OCI-LY7 (cell line): ENCODE data around the gene CTBP2. TPM values are rescaled to one million over a fixed set of nuclear protein-coding genes. Genes with fewer than 3 reads are reported as not detected.

Experiments used
- BruUV-seq: library from RNA; stranded (reverse); fragments of 400-500 nt; replicated peaks from 2 replicates; lab custom pipeline; 2021; lab: Mats Ljungman, UMichigan
- CTCF ChIA-PET: fragments of 300-600 bp; sonication (Branson Sonifier 250); formaldehyde crosslinking; loops from one replicate; lab custom pipeline; 2022; ENCODE audit warnings: antibody characterized with exemption; ENCODE audit not compliant: unreplicated experiment; lab: Charles Lee
- POLR2A ChIA-PET: fragments of 300-600 bp; sonication (Branson Sonifier 250); formaldehyde crosslinking; loops from one replicate; lab custom pipeline; 2022; ENCODE audit warnings: antibody characterized with exemption; lab: Charles Lee
- DNase-seq: peaks from one replicate; pipeline ENCODE4 v3.0.0-alpha.2; 2015; ENCODE audit warnings: low spot score
- H2AFZ ChIP-seq: fragments of 200-600 bp; sonication (generic), shearing (Covaris generic); 2 replicates; pipeline ENCODE4 v1.6.1; 2014; ENCODE audit warnings: mild to moderate bottlenecking, antibody characterized with exemption, low read length, moderate library complexity
- H3K27ac ChIP-seq: fragments of 200-600 bp; sonication (generic); 2 replicates; pipeline ENCODE4 v1.5.1; 2014; ENCODE audit warnings: mixed run types, low read depth, mild to moderate bottlenecking, moderate library complexity, low read length, inconsistent platforms; ENCODE audit not compliant: poor library complexity, severe bottlenecking
- H3K36me3 ChIP-seq: fragments of 200-600 bp; sonication (generic); 2 replicates; pipeline ENCODE4 v1.6.1; 2014; ENCODE audit warnings: mild to moderate bottlenecking, antibody characterized with exemption, low read length, moderate library complexity, mixed read lengths; ENCODE audit not compliant: insufficient read depth
- H3K4me1 ChIP-seq: fragments of 200-600 bp; sonication (generic); 2 replicates; pipeline ENCODE4 v1.5.1; 2014; ENCODE audit warnings: mild to moderate bottlenecking, low read length; ENCODE audit not compliant: insufficient read depth, poor library complexity, severe bottlenecking
- H3K4me2 ChIP-seq: fragments of 200-600 bp; sonication (generic); 2 replicates; pipeline ENCODE4 v1.6.1; 2014; ENCODE audit warnings: mild to moderate bottlenecking, low read length
- H3K4me3 ChIP-seq: fragments of 200-600 bp; sonication (generic); 2 replicates; pipeline ENCODE4 v1.5.1; 2014; ENCODE audit warnings: mild to moderate bottlenecking, low read depth, low read length; ENCODE audit not compliant: poor library complexity, severe bottlenecking
- H3K79me2 ChIP-seq: fragments of 200-600 bp; sonication (generic); 2 replicates; pipeline ENCODE4 v1.6.1; 2016; ENCODE audit warnings: low read depth, mild to moderate bottlenecking, low read length, moderate library complexity, mixed read lengths; ENCODE audit not compliant: insufficient read depth
- H3K9me2 ChIP-seq: fragments of 200-600 bp; sonication (generic); 2 replicates; pipeline ENCODE4 v1.6.1; 2016; ENCODE audit warnings: mild to moderate bottlenecking, low read length, mixed read lengths; ENCODE audit not compliant: insufficient read depth
- H3K9me3 ChIP-seq: fragments of 200-600 bp; sonication (generic); 2 replicates; pipeline ENCODE4 v1.6.1; 2014; ENCODE audit warnings: mild to moderate bottlenecking, mixed run types, low read length, mixed read lengths
- H4K20me1 ChIP-seq: fragments of 200-600 bp; sonication (generic); 2 replicates; pipeline ENCODE4 v1.6.1; 2014; ENCODE audit warnings: mild to moderate bottlenecking, antibody characterized with exemption, low read length, moderate library complexity, mixed read lengths; ENCODE audit not compliant: insufficient read depth
- CTCF ChIP-seq: fragments of 200-600 bp; sonication (generic); conservative IDR thresholded peaks from 2 replicates; pipeline ENCODE4 v1.5.1; 2014; ENCODE audit warnings: mild to moderate bottlenecking, antibody characterized with exemption, low read length, moderate library complexity, mixed read lengths
- EZH2phosphoT487 ChIP-seq: fragments of 200-600 bp; sonication (generic); IDR thresholded peaks from 2 replicates; pipeline ENCODE4 v1.6.1; 2018; ENCODE audit warnings: low read depth, borderline replicate concordance, mild to moderate bottlenecking, mixed run types, antibody characterized with exemption, low read length, moderate library complexity, mixed read lengths
- intact Hi-C: fragments of 100-400 bp; cut with micrococcal nuclease; formaldehyde crosslinking; loops from one replicate; pipeline ENCODE4 v1.10.0; 2022; ENCODE audit not compliant: unreplicated experiment
- total RNA-seq, 2 experiments: library from RNA; depleted of rRNA in 1 of 2; stranded (reverse); fragments of >200 nt in 1 of 2; shearing (Covaris generic) in 1 of 2; gene quantifications; 2 replicates each; pipeline ENCODE4 v1.2.3, GENCODE V29; 2014 to 2022

CTBP2 gene
- total RNA-seq, 2 experiments from 2014 or later: not detected

- Histone ChIP-seq H4K20me1 (no peaks in the 10 kb centered on the region), H3K36me3 (no peaks in the 10 kb centered on the region), H3K9me2 (no peaks in the 10 kb centered on the region), H3K4me1 (no peaks in the 10 kb centered on the region), H3K27ac (no peak overlapping the region), H3K4me2 (no peak overlapping the region), H2AFZ (no peak overlapping the region), H3K4me3 (no peak overlapping the region), H3K9me3 (no peaks in the 10 kb centered on the region), H3K79me2 (no peaks in the 10 kb centered on the region)
- ChIA-PET CTCF (no interaction called here), POLR2A (interaction anchor here (0.5 kb wide), 1 partner anchor 55 kb away, joined by 3 read pairs; no protein-coding TSS in a partner anchor)
- intact Hi-C loops: no loop called here
- BruUV-seq: no TSS peak
- TF ChIP-seq CTCF: peak; percentile 47; the same call in 1 of the 2 replicates
- TF ChIP-seq EZH2phosphoT487: no peak
- DNase-seq: peak; percentile 21
Measured at GRCh38 chr10:125144693-125145623, 15.4 kb downstream of the CTBP2 start.

GRCh38 chr10:125144206-125144605 lies 16.2 kb downstream of the CTBP2 start:
- H3K79me2 ChIP-seq: no peaks in the 10 kb centered on the region
- TF ChIP-seq EZH2phosphoT487 (no peak), CTCF (no peak)

GRCh38 chr10:125142946-125143345 lies 17.4 kb downstream of the CTBP2 start:
- intact Hi-C loops: no loop called here
- TF ChIP-seq CTCF: no peak
- no peak for TF ChIP-seq EZH2phosphoT487
- ChIA-PET CTCF (no interaction called here), POLR2A (interaction anchor here (1.1 kb wide), 1 partner anchor 31 kb away, joined by 3 read pairs; no protein-coding TSS in a partner anchor)
- no peak for DNase-seq
- H3K9me2 ChIP-seq: no peaks in the 10 kb centered on the region
- no peak overlapping the region for H3K4me2 ChIP-seq
- H3K36me3 ChIP-seq: no peaks in the 10 kb centered on the region
- H3K27ac ChIP-seq: no peak overlapping the region
- no peaks in the 10 kb centered on the region for H3K9me3 ChIP-seq
- no peak overlapping the region for H3K4me3 ChIP-seq
- no peaks in the 10 kb centered on the region for H3K79me2 ChIP-seq
- H4K20me1 ChIP-seq: no peaks in the 10 kb centered on the region
- H3K4me1 ChIP-seq: no peaks in the 10 kb centered on the region
- H2AFZ ChIP-seq: no peak overlapping the region
- BruUV-seq: no TSS peak

More at GRCh38 chr10:125144206-125144605, 16.2 kb downstream of the CTBP2 start:
- no peaks in the 10 kb centered on the region for H4K20me1 ChIP-seq
- no peak overlapping the region for H2AFZ ChIP-seq
- intact Hi-C loops: no loop called here
- H3K4me3 ChIP-seq: no peak overlapping the region
- no peaks in the 10 kb centered on the region for H3K9me2 ChIP-seq
- no peak overlapping the region for H3K27ac ChIP-seq
- ChIA-PET CTCF (no interaction called here), POLR2A (interaction anchor here (0.5 kb wide), 1 partner anchor 54 kb away, joined by 3 read pairs; no protein-coding TSS in a partner anchor)
- H3K9me3 ChIP-seq: no peaks in the 10 kb centered on the region
- H3K4me2 ChIP-seq: no peak overlapping the region
- no peaks in the 10 kb centered on the region for H3K4me1 ChIP-seq
- BruUV-seq: no TSS peak
- H3K36me3 ChIP-seq: no peaks in the 10 kb centered on the region
- DNase-seq: no peak
